H1 (cell line): ENCODE results near the gene CEP104. TPM values are rescaled to one million over a fixed set of nuclear protein-coding genes. Genes with fewer than 3 reads are reported as not detected.

Experiments used
- BACH1 ChIP-seq: IDR thresholded peaks from 2 replicates; pipeline ENCODE4 v1.6.1; 2012; ENCODE audit warnings: low read length, improper control_type of control experiment
- BCL11A ChIP-seq, 2 experiments: IDR thresholded peaks; one replicate each; pipeline ENCODE4 v1.6.1; 2011; ENCODE audit warnings: low read depth in 2 of 2, low read length in 2 of 2, mild to moderate bottlenecking in 2 of 2
- BRCA1 ChIP-seq: IDR thresholded peaks from 2 replicates; pipeline ENCODE4 v1.6.1; 2012; ENCODE audit warnings: low read depth, low read length, improper control_type of control experiment
- CHD1 ChIP-seq: IDR thresholded peaks from 2 replicates; pipeline ENCODE4 v1.6.1; 2012; ENCODE audit warnings: low read depth, low read length, improper control_type of control experiment
- EZH2 ChIP-seq: fragments of 200-600 bp; sonication (generic); IDR thresholded peaks from 2 replicates; pipeline ENCODE4 v1.7.1; 2012; ENCODE audit warnings: low read depth, mild to moderate bottlenecking, moderate library complexity, low read length, inconsistent platforms; ENCODE audit not compliant: severe bottlenecking
- JUND ChIP-seq: IDR thresholded peaks from 2 replicates; pipeline ENCODE4 v1.6.1; 2011; ENCODE audit warnings: mild to moderate bottlenecking, improper control_type of control experiment, low read length
- MAFK ChIP-seq: IDR thresholded peaks from 2 replicates; pipeline ENCODE4 v1.6.1; 2012; ENCODE audit warnings: low read depth, mild to moderate bottlenecking, improper control_type of control experiment, low read length
- PHF8 ChIP-seq: fragments of 200-600 bp; sonication (generic); conservative IDR thresholded peaks from 2 replicates; pipeline ENCODE4 v1.7.1; 2012; ENCODE audit warnings: low read depth, mild to moderate bottlenecking, inconsistent platforms, low read length, moderate library complexity
- POU5F1 ChIP-seq: IDR thresholded peaks from 2 replicates; pipeline ENCODE4 v1.6.1; 2011; ENCODE audit warnings: low read depth, mild to moderate bottlenecking, low read length, moderate library complexity
- RAD21 ChIP-seq, 2 experiments: IDR thresholded peaks in 1 of 2; conservative IDR thresholded peaks in 1 of 2; 2 replicates each; pipeline ENCODE4 v1.6.1; 2011; ENCODE audit warnings: low read depth in 2 of 2, low read length in 2 of 2, improper control_type of control experiment in 1 of 2, inconsistent platforms in 1 of 2, mild to moderate bottlenecking in 1 of 2, moderate library complexity in 1 of 2
- RXRA ChIP-seq: IDR thresholded peaks from 2 replicates; pipeline ENCODE4 v1.6.1; 2011; ENCODE audit warnings: low read depth, mild to moderate bottlenecking, low read length, moderate library complexity; ENCODE audit not compliant: insufficient read depth
- SAP30 ChIP-seq: fragments of 300-600 bp; sonication (generic); IDR thresholded peaks from 2 replicates; pipeline ENCODE4 v1.7.1; 2012; ENCODE audit warnings: low read length, moderate library complexity, mild to moderate bottlenecking, inconsistent platforms; ENCODE audit not compliant: insufficient read depth, insufficient replicate concordance
- SIN3A ChIP-seq, 2 experiments: IDR thresholded peaks in 1 of 2; conservative IDR thresholded peaks in 1 of 2; 2 replicates each; pipeline ENCODE4 v1.6.1; 2011 to 2012; ENCODE audit warnings: low read length in 2 of 2, improper control_type of control experiment in 1 of 2, low read depth in 1 of 2, mild to moderate bottlenecking in 1 of 2
- SIRT6 ChIP-seq: IDR thresholded peaks from one replicate; pipeline ENCODE4 v1.7.1; 2012; ENCODE audit warnings: low read length, inconsistent platforms
- SIX5 ChIP-seq: IDR thresholded peaks from 2 replicates; pipeline ENCODE4 v1.6.1; 2011; ENCODE audit warnings: mild to moderate bottlenecking, low read depth, low read length
- SP1 ChIP-seq: IDR thresholded peaks from 2 replicates; pipeline ENCODE4 v1.6.1; 2011; ENCODE audit warnings: low read depth, low read length
- SP4 ChIP-seq: IDR thresholded peaks from 2 replicates; pipeline ENCODE4 v1.6.1; 2012; ENCODE audit warnings: low read length, inconsistent platforms
- TAF7 ChIP-seq: optimal IDR thresholded peaks from 2 replicates; pipeline ENCODE3; 2011; ENCODE audit warnings: low read depth, mild to moderate bottlenecking, inconsistent platforms, low read length, moderate library complexity, borderline replicate concordance
- TBP ChIP-seq: IDR thresholded peaks from 2 replicates; pipeline ENCODE4 v1.6.1; 2011; ENCODE audit warnings: low read depth, low read length, improper control_type of control experiment
- TCF12 ChIP-seq: IDR thresholded peaks from 2 replicates; pipeline ENCODE4 v1.6.1; 2011; ENCODE audit warnings: low read depth, mild to moderate bottlenecking, low read length
- TEAD4 ChIP-seq: IDR thresholded peaks from 2 replicates; pipeline ENCODE4 v1.6.1; 2012; ENCODE audit warnings: low read depth, low read length, inconsistent platforms, mixed read lengths
- polyA plus RNA-seq, 7 experiments: library from polyadenylated mRNA; depleted of rRNA in 3 of 7; stranded (reverse) in 5 of 7; unstranded in 2 of 7; fragments of >200 nt in 5 of 7; fragments of 200-250 nt in 2 of 7; gene quantifications; 1 replicate in 5 of 7; 2 replicates in 1 of 7; 4 replicates in 1 of 7; pipeline versions ENCODE4 v1.2.1 to v1.2.3, GENCODE V29; 2011 to 2013; ENCODE audit warnings: missing spikeins in 2 of 7, mixed read lengths in 2 of 7
- total RNA-seq: library from RNA; stranded (reverse); fragmentation: NEBNext Ultra II Directional; extraction: Animal tissue kit (Norgen Biotek cat#: 25700); gene quantifications from 2 replicates; pipeline ENCODE4 v1.2.1, GENCODE V29; 2021
- TF ChIP-seq, protein P1 (sequence below): IDR thresholded peaks from 2 replicates; pipeline ENCODE4 v1.6.1; 2012; ENCODE audit warnings: inconsistent platforms
- TF ChIP-seq, protein P2 (sequence below): IDR thresholded peaks from 2 replicates; pipeline ENCODE4 v1.6.1; 2012; ENCODE audit warnings: inconsistent platforms

Gene CEP104
- total and polyA plus RNA-seq, 2 of the 8 experiments (the other 6 are each of a cell fraction or from before 2014, with no cell fraction given) = 8.0 to 43.9 TPM

GRCh38 chr1:3856923-3857790 lies at the start of gene CEP104, which contains the start of gene DFFB (continued):
- TF ChIP-seq SIX5 = peak; percentile 62
- peak; percentile 83 for TF ChIP-seq TCF12
- no peak for TF ChIP-seq JUND
- TF ChIP-seq TEAD4 = no peak
- TF ChIP-seq POU5F1 = no peak
- TF ChIP-seq BRCA1 = no peak
- no peak for TF ChIP-seq BCL11A (IDR thresholded peaks at IDR 0.05; ENCODE audit: low read depth in 2 of 2, low read length in 2 of 2)
- no peak; the same call in 1 of the 2 replicates for TF ChIP-seq PHF8
- TF ChIP-seq RAD21 (IDR thresholded peaks at IDR 0.05 in 1 of 2, conservative IDR thresholded peaks at IDR 0.05 in 1 of 2; ENCODE audit: low read depth in 2 of 2, low read length in 2 of 2) = peak; percentile 12 to 41; a peak in 3 of 4 replicates
- no peak for TF ChIP-seq RXRA
- TF ChIP-seq SIN3A (conservative IDR thresholded peaks at IDR 0.05 in 1 of 2, IDR thresholded peaks at IDR 0.05 in 1 of 2; ENCODE audit: low read depth in 1 of 2, low read length in 2 of 2) = peak in 1 of 2 experiments; percentile 58; a peak in 2 of 4 replicates
- no peak; the same call in 1 of the 2 replicates for TF ChIP-seq TBP
- no peak for TF ChIP-seq EZH2
- TF ChIP-seq SAP30 = no peak
- TF ChIP-seq BACH1 = peak; percentile 74
- no peak for TF ChIP-seq SIRT6
- TF ChIP-seq, protein P1, sequence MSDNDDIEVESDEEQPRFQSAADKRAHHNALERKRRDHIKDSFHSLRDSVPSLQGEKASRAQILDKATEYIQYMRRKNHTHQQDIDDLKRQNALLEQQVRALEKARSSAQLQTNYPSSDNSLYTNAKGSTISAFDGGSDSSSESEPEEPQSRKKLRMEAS = peak; percentile 68; the same call in 1 of the 2 replicates
- TF ChIP-seq TAF7 = no peak
- TF ChIP-seq SP1 = no peak
- TF ChIP-seq SP4 = peak; percentile 85; the same call in 1 of the 2 replicates
- TF ChIP-seq MAFK = no peak
- TF ChIP-seq, protein P2, sequence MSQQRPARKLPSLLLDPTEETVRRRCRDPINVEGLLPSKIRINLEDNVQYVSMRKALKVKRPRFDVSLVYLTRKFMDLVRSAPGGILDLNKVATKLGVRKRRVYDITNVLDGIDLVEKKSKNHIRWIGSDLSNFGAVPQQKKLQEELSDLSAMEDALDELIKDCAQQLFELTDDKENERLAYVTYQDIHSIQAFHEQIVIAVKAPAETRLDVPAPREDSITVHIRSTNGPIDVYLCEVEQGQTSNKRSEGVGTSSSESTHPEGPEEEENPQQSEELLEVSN = peak; percentile 62
- no peak for TF ChIP-seq CHD1
